Measurements from ENCODE around the gene RIF1.

DNA sequence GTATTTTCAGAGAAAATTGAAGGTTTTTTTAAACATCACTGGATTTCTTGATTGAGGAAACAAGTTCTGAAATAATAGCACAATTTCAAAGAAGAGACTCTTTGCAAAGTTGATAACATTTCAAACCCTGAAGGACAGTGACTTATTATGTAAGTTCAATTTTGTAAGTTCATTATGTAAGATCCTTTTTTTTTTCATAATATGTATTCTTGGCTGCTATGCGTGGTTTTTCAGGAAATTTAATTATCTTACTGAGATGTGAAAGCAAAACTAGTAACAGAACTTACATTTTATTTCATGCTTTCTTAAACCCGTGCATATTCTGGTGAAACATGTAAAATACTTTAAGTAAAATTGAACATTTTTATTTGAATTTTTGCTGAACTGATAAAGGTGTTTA, 65.4 kb downstream of the RIF1 start:
- TF ChIP-seq ZFP30 (CRISPR knock-in tag; IDR thresholded peaks at IDR 0.05) (no peak), OSR1 (CRISPR knock-in tag; IDR thresholded peaks at IDR 0.05) (no peak), ARNTL (CRISPR knock-in tag; IDR thresholded peaks at IDR 0.05; ENCODE audit: borderline replicate concordance, low read depth) (no peak), PPARA (CRISPR knock-in tag; IDR thresholded peaks at IDR 0.05; ENCODE audit: borderline replicate concordance) (no peak), CSDC2 (CRISPR knock-in tag; IDR thresholded peaks at IDR 0.05) (no peak), CREB5 (CRISPR knock-in tag; IDR thresholded peaks at IDR 0.05; ENCODE audit: low read depth) (no peak), RARB (CRISPR knock-in tag; IDR thresholded peaks at IDR 0.05) (no peak)
- TF ChIP-seq, protein P1, sequence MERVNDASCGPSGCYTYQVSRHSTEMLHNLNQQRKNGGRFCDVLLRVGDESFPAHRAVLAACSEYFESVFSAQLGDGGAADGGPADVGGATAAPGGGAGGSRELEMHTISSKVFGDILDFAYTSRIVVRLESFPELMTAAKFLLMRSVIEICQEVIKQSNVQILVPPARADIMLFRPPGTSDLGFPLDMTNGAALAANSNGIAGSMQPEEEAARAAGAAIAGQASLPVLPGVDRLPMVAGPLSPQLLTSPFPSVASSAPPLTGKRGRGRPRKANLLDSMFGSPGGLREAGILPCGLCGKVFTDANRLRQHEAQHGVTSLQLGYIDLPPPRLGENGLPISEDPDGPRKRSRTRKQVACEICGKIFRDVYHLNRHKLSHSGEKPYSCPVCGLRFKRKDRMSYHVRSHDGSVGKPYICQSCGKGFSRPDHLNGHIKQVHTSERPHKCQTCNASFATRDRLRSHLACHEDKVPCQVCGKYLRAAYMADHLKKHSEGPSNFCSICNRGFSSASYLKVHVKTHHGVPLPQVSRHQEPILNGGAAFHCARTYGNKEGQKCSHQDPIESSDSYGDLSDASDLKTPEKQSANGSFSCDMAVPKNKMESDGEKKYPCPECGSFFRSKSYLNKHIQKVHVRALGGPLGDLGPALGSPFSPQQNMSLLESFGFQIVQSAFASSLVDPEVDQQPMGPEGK (CRISPR knock-in tag; IDR thresholded peaks at IDR 0.05; ENCODE audit: borderline replicate concordance): no peak
